K562 (cell line): ENCODE results near the gene SNX19. TPM values are rescaled to one million over a fixed set of nuclear protein-coding genes. Genes with fewer than 3 reads are reported as not detected.

Source experiments
- AFF1 ChIP-seq, 2 experiments: fragments of 450-650 bp; IDR thresholded peaks; 2 replicates each; pipeline ENCODE4 v1.6.1; 2018; ENCODE audit warnings: mild to moderate bottlenecking in 2 of 2, low read depth in 1 of 2; ENCODE audit not compliant: partially characterized antibody in 2 of 2
- ARID2 ChIP-seq: fragments of 450-650 bp; IDR thresholded peaks from 2 replicates; pipeline ENCODE4 v1.6.1; 2017; ENCODE audit warnings: antibody characterized with exemption, mild to moderate bottlenecking
- ATF3 ChIP-seq, 2 experiments: fragments of 450-650 bp in 1 of 2; sonication (generic) in 1 of 2; formaldehyde crosslinking in 1 of 2; IDR thresholded peaks in 1 of 2; conservative IDR thresholded peaks in 1 of 2; 2 replicates each; pipeline versions ENCODE4 v1.6.1 to v1.8.1; 2016 to 2023; ENCODE audit warnings: mild to moderate bottlenecking in 2 of 2, moderate library complexity in 2 of 2, inconsistent platforms in 1 of 2, missing genetic modification reagents in 1 of 2
- CTCF ChIP-seq, 3 experiments: IDR thresholded peaks in 2 of 3; conservative IDR thresholded peaks in 1 of 3; 2 replicates each; pipeline ENCODE4 v1.5.1; 2011 to 2012; ENCODE audit warnings: low read length in 3 of 3, mild to moderate bottlenecking in 3 of 3, control low read depth in 2 of 3, improper control_type of control experiment in 1 of 3, inconsistent platforms in 1 of 3, low read depth in 1 of 3, mixed read lengths in 1 of 3, moderate library complexity in 1 of 3; ENCODE audit not compliant: insufficient read depth in 2 of 3
- DACH1 ChIP-seq: fragments of 450-650 bp; IDR thresholded peaks from 2 replicates; pipeline ENCODE4 v1.6.1; 2018; ENCODE audit not compliant: partially characterized antibody
- HEY1 ChIP-seq: fragments of 250-450 bp; sonication (Bioruptor Pico); IDR thresholded peaks from 2 replicates; pipeline ENCODE4 v1.5.0; 2020; ENCODE audit warnings: mild to moderate bottlenecking, moderate library complexity, borderline replicate concordance
- MYNN ChIP-seq, 2 experiments: sonication (generic); formaldehyde crosslinking in 1 of 2; IDR thresholded peaks; 2 replicates each; pipeline versions ENCODE4 v1.5.0 to v1.6.1; 2016 to 2020; ENCODE audit warnings: antibody characterized with exemption in 1 of 2, missing genetic modification reagents in 1 of 2
- NEUROD1 ChIP-seq: fragments of 150-350 bp; IDR thresholded peaks from 2 replicates; pipeline ENCODE4 v1.6.1; 2014; ENCODE audit warnings: borderline replicate concordance, low read length, low read depth; ENCODE audit not compliant: partially characterized antibody
- NR1H2 ChIP-seq: sonication (generic); formaldehyde crosslinking; IDR thresholded peaks from 2 replicates; pipeline ENCODE4 v1.4.0; 2020; ENCODE audit warnings: mild to moderate bottlenecking, missing genetic modification reagents
- PREB ChIP-seq: sonication (generic); formaldehyde crosslinking; IDR thresholded peaks from 2 replicates; pipeline ENCODE4 v1.8.1; 2023; ENCODE audit warnings: mild to moderate bottlenecking, missing genetic modification reagents
- PTTG1 ChIP-seq: fragments of 450-650 bp; IDR thresholded peaks from 2 replicates; pipeline ENCODE4 v1.6.1; 2016; ENCODE audit warnings: low read depth, mild to moderate bottlenecking, missing genetic modification characterization, missing compliant biosample characterization
- TCF3 ChIP-seq: sonication (generic); formaldehyde crosslinking; IDR thresholded peaks from 2 replicates; pipeline ENCODE4 v1.4.0; 2020; ENCODE audit warnings: mild to moderate bottlenecking, missing genetic modification reagents
- TEAD1 ChIP-seq, 2 experiments: fragments of 450-650 bp in 1 of 2; sonication (generic) in 1 of 2; formaldehyde crosslinking; IDR thresholded peaks; 2 replicates each; pipeline versions ENCODE4 v1.4.0 to v1.8.0; 2020 to 2022; ENCODE audit warnings: mild to moderate bottlenecking in 2 of 2, missing genetic modification reagents in 1 of 2
- ZBTB7A ChIP-seq: IDR thresholded peaks from 2 replicates; pipeline ENCODE4 v1.6.1; 2011; ENCODE audit warnings: low read depth, mild to moderate bottlenecking, low read length, moderate library complexity, borderline replicate concordance; ENCODE audit not compliant: control insufficient read depth
- ZNF175 ChIP-seq: fragments of 200-800 bp; sonication (Bioruptor generic); IDR thresholded peaks from 2 replicates; pipeline ENCODE4 v1.6.1; 2016; ENCODE audit warnings: low read depth, mild to moderate bottlenecking, missing genetic modification characterization, missing compliant biosample characterization
- ZNF584 ChIP-seq: fragments of 200-800 bp; sonication (Bioruptor generic); IDR thresholded peaks from 2 replicates; pipeline ENCODE4 v1.6.1; 2016; ENCODE audit warnings: low read depth, mild to moderate bottlenecking, missing genetic modification characterization, missing compliant biosample characterization
- polyA plus RNA-seq, 8 experiments: library from polyadenylated mRNA; depleted of rRNA in 4 of 8; stranded (reverse) in 5 of 8; unstranded in 3 of 8; fragments of >200 nt; fragmentation: Nextera tagmentation in 2 of 8; fragmentation: Illumina TruSeq in 1 of 8; extraction: Ambion mirVana in 2 of 8; extraction: Trizol in 1 of 8; gene quantifications; 2 replicates each; pipeline versions ENCODE4 v1.2.1 to v1.2.3, GENCODE V29; 2011 to 2014; ENCODE audit warnings: inconsistent platforms in 1 of 8, missing spikeins in 1 of 8
- total RNA-seq, 7 experiments: library from RNA; depleted of rRNA in 6 of 7; stranded (reverse); fragments of >200 nt in 6 of 7; fragmentation: Illumina TruSeq in 2 of 7; extraction: Trizol in 2 of 7; gene quantifications; 2 replicates each; pipeline versions ENCODE4 v1.2.1 to v1.2.3, GENCODE V29; 2011 to 2021; ENCODE audit warnings: low replicate concordance in 1 of 7

The SNX19 gene
- total and polyA plus RNA-seq, 9 of the 15 experiments (the other 6 are each of a cell fraction or from before 2014, with no cell fraction given) = 2.2 to 31.3 (median 19.6) TPM

GRCh38 chr11:130861902-130862860 lies 54.1 kb downstream of the SNX19 start (continued):
- TF ChIP-seq ATF3 (IDR thresholded peaks at IDR 0.05) (no peak), ATF3 (CRISPR knock-in tag; conservative IDR thresholded peaks at IDR 0.05) (peak; percentile 61; the same call in 1 of the 2 replicates), PTTG1 (tag) (no peak), AFF1 (IDR thresholded peaks at IDR 0.05; ENCODE audit: low read depth in 1 of 2, partially characterized antibody in 2 of 2) (no peak), NR1H2 (no peak), HEY1 (CRISPR knock-in tag) (no peak), ZBTB7A (no peak), DACH1 (peak; percentile 29), TEAD1 (CRISPR knock-in tag; IDR thresholded peaks at IDR 0.05) (0 out of 4 replicates have a peak, but pooled peaks of 1 of the 2 experiments have one; percentile 30), ZNF175 (CRISPR knock-in tag) (no peak), PREB (peak; percentile 66; the same call in 1 of the 2 replicates), ZNF584 (CRISPR knock-in tag) (no peak), NEUROD1 (peak; percentile 32), ARID2 (peak; percentile 92), MYNN (IDR thresholded peaks at IDR 0.05) (0 out of 2 replicates have a peak, but pooled peaks have one; percentile 19), MYNN (CRISPR knock-in tag; IDR thresholded peaks at IDR 0.05) (no peak), TCF3 (CRISPR knock-in tag) (0 out of 2 replicates have a peak, but pooled peaks have one; percentile 13), CTCF (IDR thresholded peaks at IDR 0.05 in 2 of 3, conservative IDR thresholded peaks at IDR 0.05 in 1 of 3; ENCODE audit: insufficient read depth in 2 of 3, low read depth in 1 of 3, low read length in 3 of 3) (peak; percentile 100)
